Activated T-helper 9 cell treated with anti-CD3 and anti-CD28 coated beads, Interleukin-2, amount 50 U/mL, for 16 hours (primary cell): ENCODE results near the gene RAI14.

Experiments
- DNase-seq: peaks from one replicate; pipeline ENCODE4 v3.0.0-alpha.2; 2020; ENCODE audit warnings: low read depth

The RAI14 gene

DNA sequence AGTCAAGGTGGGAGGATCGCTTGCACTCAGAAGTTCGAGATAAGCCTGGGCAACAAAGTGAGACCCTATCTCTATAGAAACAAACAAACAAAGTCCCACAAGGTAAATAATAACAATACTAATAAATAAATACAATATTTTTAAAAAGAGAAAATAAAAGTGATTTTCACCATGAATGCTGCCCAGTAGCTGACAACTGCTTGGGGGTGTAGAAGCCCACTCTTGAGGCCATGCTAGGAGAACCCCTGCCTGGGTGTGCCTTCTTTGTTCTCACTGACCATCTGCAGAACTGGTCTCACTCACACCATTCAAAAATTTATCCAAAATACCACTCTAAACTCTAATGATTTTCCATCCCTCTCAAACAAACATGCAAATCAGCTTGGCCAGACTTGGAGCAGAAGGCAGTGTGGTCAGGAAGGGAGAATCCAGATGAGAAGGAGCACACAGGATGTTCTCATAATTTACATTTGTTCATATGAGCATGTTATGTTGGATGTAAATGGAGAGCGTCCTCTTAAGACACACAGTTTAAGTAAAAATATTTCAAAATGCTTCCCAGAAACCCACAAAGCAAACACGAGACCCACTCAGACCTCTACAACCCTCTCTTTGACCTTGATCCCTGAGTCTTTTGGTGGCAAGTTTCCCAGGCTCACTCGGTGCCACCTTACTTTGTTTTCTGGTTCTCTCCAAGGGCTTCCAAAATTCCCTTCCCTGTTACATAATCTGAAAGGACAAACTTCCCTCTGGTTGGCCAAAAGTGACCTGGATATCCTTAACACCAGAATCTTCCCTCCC, 7.9 kb upstream of the RAI14 start:
- no peak for DNase-seq

DNA sequence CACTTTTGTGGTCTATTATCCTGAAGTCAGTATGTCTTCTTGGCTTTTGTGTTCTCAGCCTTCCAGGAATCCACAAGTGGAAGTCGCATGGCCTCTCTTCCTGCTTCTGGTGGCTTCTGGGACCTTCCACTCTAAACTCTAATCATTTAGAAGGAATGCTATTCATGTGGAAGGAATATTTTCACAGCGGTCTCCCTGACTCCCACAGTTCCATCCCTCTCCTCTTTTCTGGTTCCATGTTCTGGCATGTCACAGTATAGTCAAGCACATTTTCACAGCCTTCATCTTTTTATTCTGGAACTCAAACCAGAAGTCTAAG, 7.3 kb upstream of the RAI14 start:
- DNase-seq = no peak

DNA sequence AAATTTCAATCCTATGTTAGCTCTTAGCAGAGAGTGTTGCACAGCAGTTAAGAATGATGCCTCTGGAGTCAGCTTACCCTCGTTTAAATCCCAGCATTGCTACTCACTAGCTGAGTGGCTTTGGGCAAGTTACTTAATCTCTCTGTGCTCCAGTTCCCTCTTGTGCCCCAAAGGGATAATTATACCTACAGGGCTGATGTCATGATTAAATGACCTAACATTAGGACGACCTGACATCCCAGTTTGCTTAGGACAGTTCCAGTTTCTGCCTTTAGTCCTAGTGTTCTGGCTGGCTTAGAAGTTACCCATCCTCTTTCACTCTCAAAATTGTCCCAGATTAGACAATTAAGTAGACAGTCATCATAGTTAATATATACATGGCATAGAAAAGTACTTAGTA, 4.3 kb upstream of the RAI14 start:
- no peak for DNase-seq

DNA sequence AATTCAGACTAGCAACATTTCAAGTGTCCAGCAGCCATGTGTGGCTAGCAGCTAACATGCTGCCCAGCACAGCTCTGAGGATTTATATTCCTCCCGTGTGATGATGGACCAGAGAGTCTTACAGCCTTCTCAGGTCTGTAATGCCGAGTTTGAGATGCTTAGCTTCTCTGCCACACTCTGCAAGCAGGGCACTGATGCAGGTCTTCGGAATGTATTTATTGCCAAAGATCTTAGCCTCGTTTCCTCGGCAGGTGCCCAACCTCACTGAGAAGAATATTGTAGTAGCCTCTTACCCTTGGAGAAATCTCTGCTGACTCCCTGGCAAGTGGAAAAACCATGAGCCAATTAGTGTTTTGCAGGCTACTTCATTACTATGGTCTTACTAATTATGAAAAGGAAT, 3.7 kb upstream of the RAI14 start:
- DNase-seq = no peak

DNA sequence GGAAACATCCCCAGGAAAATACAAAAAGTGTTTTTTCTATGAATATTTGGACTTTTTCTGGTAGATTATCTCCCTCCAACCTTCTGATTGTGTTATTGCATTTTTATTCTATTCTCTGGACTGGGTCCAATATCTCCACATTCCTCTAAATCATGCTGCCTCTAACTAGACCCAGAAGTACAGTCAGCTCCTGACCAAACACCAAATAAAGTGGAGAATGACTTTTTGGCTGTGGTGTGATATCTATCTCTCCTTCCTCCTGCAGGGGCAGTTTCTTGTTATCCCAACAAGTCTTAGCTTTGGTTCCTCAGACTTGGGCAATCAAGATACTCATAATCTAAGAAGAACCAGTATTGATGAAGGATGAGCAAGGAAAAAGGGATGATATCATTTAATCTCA, 3.2 kb upstream of the RAI14 start:
- no peak for DNase-seq

DNA sequence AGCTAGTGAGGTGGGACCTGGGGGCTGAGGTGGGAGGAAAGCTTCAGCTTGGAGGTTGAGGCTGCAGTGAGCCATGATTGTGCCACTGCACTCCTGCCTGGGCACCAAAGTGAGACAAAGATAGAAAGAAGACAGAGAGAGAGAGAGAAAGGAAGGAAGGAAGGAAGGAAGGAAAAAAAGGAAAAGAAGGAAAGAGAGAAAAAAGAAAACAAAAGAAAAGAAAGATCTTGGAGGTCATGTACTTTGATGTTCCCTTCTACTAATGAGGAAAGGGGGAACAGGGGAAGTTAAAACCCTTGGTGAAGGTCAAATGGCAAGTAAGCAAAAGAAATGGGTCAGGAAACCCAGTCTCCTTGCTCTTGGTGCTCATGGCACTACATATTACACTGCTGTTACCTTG, 2.4 kb upstream of the RAI14 start:
- no peak for DNase-seq

DNA sequence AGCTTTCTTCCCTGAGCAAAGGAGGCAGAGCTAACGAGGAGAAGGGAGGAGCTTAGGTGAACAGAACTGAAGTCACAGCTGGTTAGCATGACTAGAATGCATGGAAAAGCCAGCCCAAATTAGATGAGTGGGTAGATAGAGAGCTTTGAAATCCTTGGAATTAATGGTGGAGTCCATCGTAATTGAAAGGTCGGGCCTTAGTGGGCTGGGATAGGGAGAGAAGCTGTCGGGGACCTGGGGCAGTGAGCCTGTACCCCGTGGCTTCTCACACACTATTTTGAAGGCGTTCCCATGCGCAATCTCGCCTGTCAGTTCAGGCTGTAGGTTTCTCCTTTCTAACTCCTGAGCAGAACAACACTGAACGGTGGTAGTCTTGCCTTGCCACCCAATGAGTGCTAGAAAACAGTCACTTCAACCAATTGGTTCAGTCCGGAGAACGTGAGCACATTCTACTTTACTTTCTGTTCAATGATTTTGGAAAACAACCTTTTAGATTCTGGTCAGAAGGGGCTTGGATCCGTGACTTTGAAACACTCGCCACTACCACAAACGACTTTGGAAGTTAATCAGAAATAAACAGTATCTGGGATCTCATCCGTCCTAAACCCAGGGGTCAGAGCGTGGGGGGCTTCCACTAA, 655 bp upstream of the RAI14 start:
- DNase-seq = no peak

DNA sequence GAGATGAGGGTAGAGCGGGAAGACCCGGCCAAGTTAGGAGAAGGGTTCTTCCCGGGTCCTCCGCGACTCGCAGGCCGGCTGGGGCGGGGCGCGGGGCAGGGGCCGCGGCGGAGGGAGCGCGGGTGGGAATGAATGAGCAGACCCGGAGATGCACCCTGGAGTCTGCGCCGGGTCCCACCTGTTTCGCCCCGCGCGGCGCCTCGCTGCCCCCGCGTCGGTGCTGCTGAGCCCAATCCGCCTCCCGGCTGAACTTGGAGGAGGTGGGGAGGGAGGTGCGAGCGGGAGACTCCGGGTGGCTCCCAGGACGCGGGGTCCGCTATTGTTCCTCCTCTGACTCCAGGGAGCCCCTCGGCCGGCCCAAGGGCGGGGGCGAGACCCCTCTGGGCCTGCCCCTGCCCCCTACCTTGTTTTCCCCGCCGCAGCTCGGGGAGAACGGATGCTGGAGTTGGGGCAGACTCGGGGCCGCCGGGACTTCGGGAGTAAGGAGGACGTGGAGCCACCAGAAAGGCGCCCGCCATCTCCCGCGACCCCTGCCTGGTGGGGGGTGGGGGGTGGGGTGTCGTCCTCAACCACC, 659 bp downstream of the RAI14 start:
- DNase-seq = no peak

DNA sequence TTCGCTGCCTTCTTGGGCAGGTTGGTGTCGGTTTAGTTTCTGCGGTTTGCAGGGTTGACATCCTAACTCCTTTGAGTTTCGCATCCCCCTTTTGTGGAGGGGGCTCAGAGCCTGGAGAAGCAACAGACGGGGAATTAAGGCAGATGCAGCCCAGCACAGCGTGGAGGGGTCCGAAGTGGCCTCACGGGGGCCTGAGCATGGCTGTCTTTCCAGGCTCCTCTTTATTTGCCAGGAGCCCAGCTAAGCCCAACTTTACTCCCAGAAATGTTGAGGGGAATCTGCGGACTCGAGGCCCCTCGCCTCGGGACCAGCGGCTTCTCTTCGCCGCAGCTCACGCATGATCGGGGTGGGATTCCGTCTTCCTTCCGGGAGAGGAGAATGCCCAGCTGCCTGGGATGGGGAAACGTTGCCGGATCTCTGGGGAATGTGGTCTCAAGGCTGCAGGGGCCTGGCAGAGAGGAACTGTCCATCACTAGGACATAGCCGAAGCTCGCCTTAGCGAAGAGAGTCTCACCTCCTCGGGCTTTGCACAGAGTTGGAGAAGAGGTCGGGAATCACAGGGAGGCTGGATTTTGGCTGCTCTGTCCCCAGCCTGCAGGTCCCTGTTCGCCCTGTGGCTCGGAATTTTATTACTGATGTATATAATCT, 1.3 kb downstream of the RAI14 start:
- no peak for DNase-seq

DNA sequence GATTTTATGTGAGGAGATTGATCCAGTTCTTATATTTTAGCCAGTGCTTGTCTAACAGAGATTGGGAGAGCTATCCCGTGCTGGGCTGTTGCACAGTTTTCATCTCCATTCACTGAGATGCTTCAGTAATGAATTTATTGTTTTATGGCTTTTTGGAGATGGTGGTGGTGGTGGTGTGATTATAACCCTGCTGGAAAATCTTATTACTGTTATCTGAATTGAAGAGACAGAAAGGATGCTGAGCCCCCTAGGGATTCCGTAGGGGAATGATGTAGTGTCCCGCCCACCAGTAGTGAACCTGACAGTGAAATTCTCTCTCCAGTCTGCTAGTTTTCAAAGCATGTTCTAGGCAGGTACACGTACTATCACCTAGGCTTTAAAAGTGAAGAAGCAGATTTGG, 1.9 kb downstream of the RAI14 start:
- no peak for DNase-seq

DNA sequence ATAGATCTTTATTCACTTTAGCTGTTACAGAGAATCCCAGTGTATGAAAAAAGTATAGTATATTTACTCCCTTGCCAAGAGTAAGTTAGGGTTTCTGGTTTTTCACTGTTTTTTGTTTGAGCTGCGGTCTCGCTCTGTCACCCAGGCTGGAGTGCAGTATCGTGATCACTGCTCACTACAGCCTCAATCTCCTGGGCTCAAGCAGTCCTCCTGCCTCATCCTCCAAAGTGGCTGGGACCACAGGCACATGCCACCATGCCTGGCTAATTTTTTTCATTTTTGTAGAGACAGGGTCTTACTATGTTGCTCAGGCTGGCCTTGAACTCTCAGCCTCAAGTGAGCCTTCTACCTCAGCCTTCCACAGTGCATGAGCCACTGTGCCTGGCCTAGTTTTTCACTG, 3.0 kb downstream of the RAI14 start:
- no peak for DNase-seq

DNA sequence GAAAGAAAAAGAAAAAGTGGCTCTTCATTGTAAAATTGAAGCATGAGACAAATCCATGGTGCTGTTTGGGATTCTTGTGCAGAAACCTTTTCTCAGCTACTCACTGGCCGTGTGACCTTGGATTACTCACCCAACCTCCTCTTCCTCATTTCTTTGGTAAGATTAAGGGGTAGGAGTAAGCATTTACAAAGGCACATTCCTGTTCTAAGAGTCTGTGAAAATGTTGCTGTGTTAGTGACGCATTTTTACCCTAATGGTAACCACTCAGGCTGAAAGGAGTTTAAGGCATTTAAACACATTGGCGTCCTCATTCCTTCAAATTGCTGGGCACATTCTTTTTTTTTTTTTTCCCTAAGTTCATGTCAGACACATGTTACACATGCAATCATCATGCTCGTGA, 4.3 kb downstream of the RAI14 start:
- DNase-seq = no peak

DNA sequence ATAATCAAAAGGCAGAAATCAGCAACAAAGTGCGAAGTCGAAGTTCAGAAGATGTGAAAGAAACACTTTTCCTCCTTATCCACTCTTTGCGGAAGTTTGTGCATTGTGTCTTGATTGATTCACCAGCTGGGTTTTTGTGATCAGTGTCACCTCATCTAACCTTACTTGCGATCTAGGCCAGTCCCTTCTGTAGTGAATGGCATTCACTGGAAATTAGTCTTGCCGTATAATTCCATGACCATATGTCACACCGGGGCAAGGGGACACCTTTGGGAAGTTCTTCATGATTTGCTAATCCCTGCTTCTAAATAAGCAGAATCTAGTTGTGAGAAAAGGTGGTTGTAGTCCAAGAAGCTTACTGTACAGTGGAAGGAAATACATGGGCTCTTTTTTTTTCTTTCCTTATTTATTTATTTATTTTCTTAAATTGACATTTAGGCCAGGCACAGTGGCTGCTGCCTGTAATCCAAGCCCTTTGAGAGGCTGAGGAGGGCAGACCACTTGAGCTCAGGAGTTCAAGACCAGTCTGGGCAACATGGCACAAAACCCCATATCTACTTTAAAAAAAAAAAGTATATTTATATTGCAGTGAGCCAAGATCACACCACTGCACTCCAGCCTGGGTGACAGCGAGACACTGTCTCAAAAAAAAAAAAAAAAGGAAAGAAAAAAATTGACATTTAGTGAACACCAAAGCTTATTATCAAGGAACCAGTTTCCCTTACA, 7.8 kb downstream of the RAI14 start:
- no peak for DNase-seq

DNA sequence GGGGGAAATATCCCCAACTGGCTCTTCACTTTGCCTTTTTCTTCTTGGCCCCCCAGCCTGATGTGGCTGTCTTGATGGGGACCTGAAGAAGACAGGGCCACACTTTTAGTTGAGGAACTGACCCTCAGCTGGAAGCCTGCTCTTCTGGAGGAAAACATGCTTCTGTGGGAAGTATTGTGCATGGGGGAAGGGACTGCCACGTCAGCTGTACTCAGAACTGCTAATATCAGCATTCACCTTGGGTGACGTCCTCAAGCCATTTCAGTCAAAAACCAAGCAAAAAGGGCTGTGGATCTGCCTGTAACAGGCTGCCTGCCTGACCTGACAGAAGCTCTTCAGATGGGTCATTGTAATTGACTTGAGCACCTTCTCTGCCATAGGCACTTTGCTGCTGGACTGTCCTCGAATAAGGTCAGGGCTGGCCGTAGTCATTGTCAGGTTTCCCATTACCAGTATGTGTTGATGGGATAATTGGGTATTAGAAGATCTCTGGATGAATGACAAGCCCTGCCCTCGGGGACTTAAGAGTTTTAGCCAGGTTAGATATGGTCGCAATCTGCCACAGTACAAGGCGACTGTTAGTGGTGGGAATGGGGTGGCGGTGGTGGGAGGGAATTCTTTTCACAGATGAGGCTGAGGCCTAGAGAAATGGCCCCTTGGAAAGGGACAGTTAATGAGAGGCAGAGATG, 10.4 kb downstream of the RAI14 start:
- no peak for DNase-seq

DNA sequence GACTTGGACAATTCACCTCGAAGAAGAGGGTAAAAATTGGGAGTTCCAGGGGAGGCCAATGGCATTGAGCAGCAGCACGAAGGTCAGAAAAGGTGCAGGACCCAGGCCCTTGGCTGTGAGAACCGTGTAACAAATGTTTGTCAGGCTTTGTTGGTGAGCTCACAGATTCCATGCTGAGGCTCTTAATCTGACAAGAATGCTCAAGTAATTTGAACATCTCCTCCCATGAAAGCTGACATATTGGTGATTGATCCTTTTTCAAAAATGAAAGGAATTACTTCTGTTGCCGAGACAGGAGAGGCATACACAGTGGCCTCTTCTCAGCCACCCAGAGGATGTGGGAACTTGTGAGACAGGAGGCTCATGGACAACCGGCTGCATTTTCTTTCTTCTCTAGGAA, 11.6 kb downstream of the RAI14 start:
- no peak for DNase-seq

DNA sequence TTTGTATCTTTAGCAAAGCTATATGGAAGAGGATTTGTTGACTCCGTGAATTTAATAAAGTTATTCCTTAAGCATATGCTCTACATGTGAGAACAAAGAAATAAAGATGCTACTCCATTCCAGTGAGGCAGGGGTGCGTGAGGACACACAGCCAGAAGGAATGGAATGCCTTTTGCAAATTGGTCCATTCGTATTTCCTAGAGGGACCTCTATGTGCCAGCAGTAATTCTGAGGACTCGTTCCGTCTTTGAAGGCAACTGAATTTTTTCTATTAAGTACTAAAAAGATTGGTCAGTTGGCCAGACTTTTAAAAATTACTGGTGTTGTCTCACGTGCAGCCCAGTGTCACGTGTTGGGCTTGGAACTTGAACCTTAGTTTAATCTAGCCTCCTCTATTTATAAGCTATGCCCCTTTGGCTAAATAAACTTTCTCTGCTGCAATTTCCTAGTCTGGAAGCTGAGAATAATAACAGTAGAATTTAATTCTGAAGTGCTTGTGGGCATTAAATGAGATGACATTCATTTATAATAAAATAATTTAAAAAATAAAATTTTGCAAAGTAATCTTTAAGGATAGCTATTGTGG, 13.9 kb downstream of the RAI14 start:
- no peak for DNase-seq

DNA sequence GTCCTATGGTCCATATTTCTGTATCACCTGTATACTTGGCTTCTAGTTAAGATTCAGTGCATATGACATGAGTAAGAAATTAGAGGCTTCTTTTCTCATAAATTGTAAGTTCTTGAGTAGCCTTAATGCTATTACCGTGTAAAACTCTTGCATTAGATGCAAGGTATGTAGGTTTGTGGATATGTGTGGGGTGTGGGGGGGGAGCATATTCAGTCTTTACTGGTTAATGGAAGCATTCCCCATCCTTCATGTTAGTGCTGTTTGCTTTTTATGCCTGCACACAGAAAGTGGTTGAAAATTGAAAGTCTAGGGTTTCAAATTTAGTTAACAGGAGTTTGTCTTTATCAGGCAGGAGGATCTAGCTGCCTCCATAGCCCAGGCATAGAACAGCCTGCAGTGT, 16.1 kb downstream of the RAI14 start:
- no peak for DNase-seq

DNA sequence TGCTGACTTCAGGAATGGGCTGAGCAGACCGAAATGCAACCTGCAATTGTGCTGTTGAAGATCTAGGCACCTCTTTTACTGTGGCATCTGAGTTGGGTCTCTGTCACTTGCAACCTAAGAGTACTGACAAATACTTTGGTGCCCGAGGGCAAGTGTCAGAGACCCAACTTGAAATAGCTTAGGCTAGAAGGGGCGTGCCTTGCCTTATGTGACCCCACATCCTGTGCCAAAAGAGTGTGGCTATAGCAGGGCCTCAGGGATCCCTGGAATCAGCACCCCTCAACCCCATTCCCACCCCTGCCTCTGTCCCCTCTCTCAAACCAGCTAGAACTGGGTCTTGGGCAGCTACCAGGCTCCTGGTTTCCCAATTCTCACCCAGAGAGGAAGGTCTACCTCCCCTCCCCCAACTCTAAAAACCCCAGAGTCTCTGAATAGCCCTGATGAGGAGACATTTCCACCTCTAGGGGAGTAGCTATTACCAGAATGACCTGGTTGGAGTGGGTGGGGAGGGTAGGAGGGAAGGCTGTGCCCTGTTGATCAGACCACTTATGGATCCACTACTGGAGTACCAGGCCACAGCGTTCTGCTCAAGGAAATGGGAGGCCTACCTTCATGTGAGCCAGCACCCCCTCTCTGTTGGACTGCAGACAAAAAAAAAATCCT, 17.5 kb downstream of the RAI14 start:
- no peak for DNase-seq

DNA sequence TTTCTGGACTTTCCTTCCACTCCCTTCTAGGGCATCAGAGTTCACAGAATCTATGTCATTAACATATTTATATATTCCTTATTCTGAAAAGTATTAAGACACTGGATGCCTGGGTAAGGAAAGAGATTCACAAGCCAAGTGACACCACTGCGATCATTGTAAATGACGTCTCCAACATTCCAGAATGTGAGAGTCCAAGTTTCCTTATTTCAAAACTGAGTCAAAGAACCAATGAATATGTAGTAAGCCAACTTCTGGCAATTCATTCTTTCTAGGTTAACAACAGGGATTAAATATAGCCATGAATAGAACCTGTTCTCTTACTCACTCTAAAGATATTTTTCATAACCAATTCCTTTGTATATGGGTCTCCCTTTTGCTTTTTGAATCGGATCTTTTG, 18.1 kb downstream of the RAI14 start:
- DNase-seq = no peak

DNA sequence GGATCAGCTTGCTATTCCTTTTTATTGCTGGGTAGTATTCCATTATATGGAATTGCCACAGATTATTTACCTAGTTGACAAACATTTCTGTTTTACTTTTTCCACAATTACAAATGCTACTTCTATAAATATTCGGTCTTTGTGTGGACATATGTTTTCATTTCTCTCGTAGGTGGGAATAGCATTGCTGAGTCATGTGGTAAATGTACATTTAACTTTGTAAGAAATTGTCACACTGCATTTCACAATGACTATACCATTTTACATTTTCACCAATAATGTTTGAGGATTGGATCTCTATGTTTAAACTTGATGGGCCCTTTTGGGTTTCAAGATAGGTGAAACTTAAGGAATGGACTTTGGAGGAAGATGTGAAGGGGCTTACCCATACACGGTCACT, 19.7 kb downstream of the RAI14 start:
- DNase-seq = no peak

DNA sequence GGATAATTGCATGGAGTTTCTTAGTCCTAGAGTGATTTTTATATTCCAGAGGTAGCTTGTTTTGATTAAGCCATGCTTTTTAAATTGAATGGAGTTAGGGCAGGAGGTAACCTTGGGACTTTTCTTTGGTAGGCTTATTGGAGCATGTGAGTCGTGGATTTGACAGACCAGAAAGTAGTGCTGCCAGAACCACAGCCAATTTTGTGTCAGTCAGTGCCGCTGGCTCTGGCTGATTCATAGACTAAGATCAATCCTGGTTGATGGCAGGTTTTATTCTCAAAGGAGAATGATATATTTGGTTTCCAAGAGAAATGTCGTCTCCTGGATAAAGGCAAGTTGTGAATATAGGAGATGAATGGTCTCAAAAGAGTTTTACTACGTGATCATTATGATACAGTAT, 20.3 kb downstream of the RAI14 start:
- DNase-seq = no peak
